HEK293 (cell line): ENCODE results near the gene PPP2R2D.

Source experiments
- CTCF ChIA-PET: fragments of 350-600 bp; formaldehyde crosslinking; extraction: SDS; loops from one replicate; lab custom pipeline; 2021; ENCODE audit warnings: antibody characterized with exemption; lab: Yijun Ruan, JAX
- POLR2A ChIA-PET: fragments of 300-600 bp; formaldehyde crosslinking; extraction: SDS; loops from one replicate; lab custom pipeline; 2020; ENCODE audit warnings: antibody characterized with exemption, inconsistent platforms; lab: Yijun Ruan, JAX
- H3K27ac ChIP-seq: fragments of 200-500 bp; sonication (Bioruptor generic); 2 replicates; pipeline ENCODE4 v1.5.1; 2014; ENCODE audit warnings: low read depth, low read length, control low read depth, inconsistent platforms; ENCODE audit errors: extremely low read depth
- H3K36me3 ChIP-seq, 2 experiments: fragments of 200-500 bp in 1 of 2; sonication (Bioruptor generic) in 1 of 2; 1 replicate in 1 of 2; 2 replicates in 1 of 2; pipeline ENCODE4 v1.5.1; 2014 to 2017; ENCODE audit warnings: inconsistent platforms in 2 of 2, low read length in 2 of 2; ENCODE audit not compliant: control insufficient read depth in 2 of 2, insufficient read depth in 1 of 2
- H3K4me1 ChIP-seq: fragments of 200-500 bp; sonication (Bioruptor generic); 2 replicates; pipeline ENCODE4 v1.5.1; 2014; ENCODE audit warnings: mild to moderate bottlenecking, low read length, inconsistent platforms; ENCODE audit not compliant: control insufficient read depth, insufficient read depth
- H3K4me3 ChIP-seq: 2 replicates; pipeline ENCODE4 v1.5.1; 2011; ENCODE audit warnings: low read depth, mild to moderate bottlenecking, control low read depth, low read length, moderate library complexity
- H3K9me3 ChIP-seq: fragments of 200-500 bp; sonication (Bioruptor generic); 2 replicates; pipeline ENCODE4 v1.5.1; 2014; ENCODE audit warnings: low read depth, low read length, inconsistent platforms; ENCODE audit not compliant: control insufficient read depth, insufficient read depth
- BCL11B ChIP-seq: fragments of 450-650 bp; formaldehyde crosslinking; IDR thresholded peaks from 2 replicates; pipeline ENCODE4 v1.5.1; 2016; ENCODE audit warnings: low read depth, missing biosample characterization, missing genetic modification characterization
- HOXA7 ChIP-seq: sonication (generic); formaldehyde crosslinking; IDR thresholded peaks from 2 replicates; pipeline ENCODE4 v1.8.1; 2022; ENCODE audit warnings: missing genetic modification reagents, borderline replicate concordance
- KLF7 ChIP-seq: fragments of 450-650 bp; formaldehyde crosslinking; IDR thresholded peaks from 2 replicates; pipeline ENCODE4 v1.5.1; 2016; ENCODE audit warnings: missing biosample characterization, missing genetic modification characterization, borderline replicate concordance
- KLF9 ChIP-seq: fragments of 450-650 bp; formaldehyde crosslinking; IDR thresholded peaks from 2 replicates; pipeline ENCODE4 v1.5.1; 2016; ENCODE audit warnings: missing biosample characterization, missing genetic modification characterization, low read depth
- PRDM2 ChIP-seq: fragments of 450-650 bp; formaldehyde crosslinking; IDR thresholded peaks from 2 replicates; pipeline ENCODE4 v1.5.1; 2016; ENCODE audit warnings: missing biosample characterization, missing genetic modification characterization, borderline replicate concordance
- ZBTB1 ChIP-seq: fragments of 450-650 bp; formaldehyde crosslinking; IDR thresholded peaks from 2 replicates; pipeline ENCODE4 v1.5.1; 2016; ENCODE audit warnings: missing biosample characterization, missing genetic modification characterization
- ZBTB26 ChIP-seq: fragments of 450-650 bp; formaldehyde crosslinking; optimal IDR thresholded peaks from 2 replicates; pipeline ENCODE3; 2016; ENCODE audit warnings: missing biosample characterization, mild to moderate bottlenecking, missing genetic modification characterization
- ZNF148 ChIP-seq: fragments of 450-650 bp; formaldehyde crosslinking; IDR thresholded peaks from 2 replicates; pipeline ENCODE4 v1.5.0; 2017; ENCODE audit warnings: missing biosample characterization, missing genetic modification characterization, borderline replicate concordance
- ZNF169 ChIP-seq: fragments of 450-650 bp; formaldehyde crosslinking; IDR thresholded peaks from 2 replicates; pipeline ENCODE4 v1.5.1; 2016; ENCODE audit warnings: missing biosample characterization, missing genetic modification characterization
- ZNF239 ChIP-seq: fragments of 450-650 bp; formaldehyde crosslinking; IDR thresholded peaks from 2 replicates; pipeline ENCODE4 v1.5.1; 2016; ENCODE audit warnings: missing biosample characterization, missing genetic modification characterization
- ZNF341 ChIP-seq: fragments of 450-650 bp; formaldehyde crosslinking; IDR thresholded peaks from 2 replicates; pipeline ENCODE4; 2016; ENCODE audit warnings: low read depth, missing biosample characterization, missing genetic modification characterization
- ZNF350 ChIP-seq: fragments of 450-650 bp; formaldehyde crosslinking; IDR thresholded peaks from 2 replicates; pipeline ENCODE4 v1.5.0; 2017; ENCODE audit warnings: missing biosample characterization, mild to moderate bottlenecking, missing genetic modification characterization
- ZNF37A ChIP-seq: fragments of 450-650 bp; IDR thresholded peaks from 2 replicates; pipeline ENCODE4 v1.5.1; 2018; ENCODE audit warnings: missing biosample characterization, missing genetic modification characterization
- ZNF416 ChIP-seq: fragments of 450-650 bp; formaldehyde crosslinking; IDR thresholded peaks from 2 replicates; pipeline ENCODE4 v1.5.1; 2016; ENCODE audit warnings: missing biosample characterization, missing genetic modification characterization
- ZNF555 ChIP-seq: fragments of 450-650 bp; formaldehyde crosslinking; conservative IDR thresholded peaks from 2 replicates; pipeline ENCODE4 v1.5.1; 2017; ENCODE audit warnings: missing biosample characterization, mild to moderate bottlenecking, missing genetic modification characterization, inconsistent platforms
- ZNF626 ChIP-seq: fragments of 450-650 bp; sonication (Bioruptor Pico); formaldehyde crosslinking; IDR thresholded peaks from 2 replicates; pipeline ENCODE4 v1.5.1; 2018; ENCODE audit warnings: missing biosample characterization, missing genetic modification characterization, inconsistent platforms
- ZNF677 ChIP-seq: fragments of 450-650 bp; IDR thresholded peaks from 2 replicates; pipeline ENCODE4 v1.5.0; 2018; ENCODE audit warnings: missing biosample characterization, mild to moderate bottlenecking, missing genetic modification characterization, moderate library complexity
- TF ChIP-seq, protein P1 (sequence below): fragments of 450-650 bp; IDR thresholded peaks from 2 replicates; pipeline ENCODE4 v1.5.1; 2018; ENCODE audit warnings: missing biosample characterization, missing genetic modification characterization
- TF ChIP-seq, protein P2 (sequence below): fragments of 450-650 bp; formaldehyde crosslinking; IDR thresholded peaks from 2 replicates; pipeline ENCODE4 v1.5.1; 2016; ENCODE audit warnings: missing biosample characterization, missing genetic modification characterization

The PPP2R2D gene

GRCh38 chr10:131944976-131945695 lies 44.3 kb downstream of the PPP2R2D start:
- H3K36me3 ChIP-seq = peaks cover 20 to 93% of the 10 kb centered on the region in 2 experiments
- POLR2A ChIA-PET = no interaction called here
- no peak overlapping the region for H3K27ac ChIP-seq
- CTCF ChIA-PET = interaction anchor here (0.6 to 1.3 kb wide), 5 partner anchors 45 to 78 kb away, joined by 4 to 7 read pairs (median 5); no protein-coding TSS in a partner anchor
- no peaks in the 10 kb centered on the region for H3K4me1 ChIP-seq
- TF ChIP-seq KLF7 = no peak
- TF ChIP-seq ZNF555 (tag by site-specific recombination) = no peak
- no peak for TF ChIP-seq ZNF341
- TF ChIP-seq ZNF37A = no peak
- TF ChIP-seq ZBTB26 (tag by site-specific recombination) = no peak
- no peak for TF ChIP-seq PRDM2 (tag by site-specific recombination)
- TF ChIP-seq, protein P1, sequence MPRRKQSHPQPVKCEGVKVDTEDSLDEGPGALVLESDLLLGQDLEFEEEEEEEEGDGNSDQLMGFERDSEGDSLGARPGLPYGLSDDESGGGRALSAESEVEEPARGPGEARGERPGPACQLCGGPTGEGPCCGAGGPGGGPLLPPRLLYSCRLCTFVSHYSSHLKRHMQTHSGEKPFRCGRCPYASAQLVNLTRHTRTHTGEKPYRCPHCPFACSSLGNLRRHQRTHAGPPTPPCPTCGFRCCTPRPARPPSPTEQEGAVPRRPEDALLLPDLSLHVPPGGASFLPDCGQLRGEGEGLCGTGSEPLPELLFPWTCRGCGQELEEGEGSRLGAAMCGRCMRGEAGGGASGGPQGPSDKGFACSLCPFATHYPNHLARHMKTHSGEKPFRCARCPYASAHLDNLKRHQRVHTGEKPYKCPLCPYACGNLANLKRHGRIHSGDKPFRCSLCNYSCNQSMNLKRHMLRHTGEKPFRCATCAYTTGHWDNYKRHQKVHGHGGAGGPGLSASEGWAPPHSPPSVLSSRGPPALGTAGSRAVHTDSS = no peak
- no peak for TF ChIP-seq ZNF677 (tag by site-specific recombination)
- no peak for TF ChIP-seq ZNF169 (tag by site-specific recombination)
- no peak for TF ChIP-seq ZNF350
- TF ChIP-seq ZNF239 (tag by site-specific recombination) = no peak
- H3K4me3 ChIP-seq = no peak overlapping the region
- H3K9me3 ChIP-seq = no peaks in the 10 kb centered on the region

- H3K9me3 ChIP-seq = no peaks in the 10 kb centered on the region
- H3K4me1 ChIP-seq = no peaks in the 10 kb centered on the region
- H3K4me3 ChIP-seq = no peak overlapping the region
- no peak overlapping the region for H3K27ac ChIP-seq
- POLR2A ChIA-PET = no interaction called here
- CTCF ChIA-PET = interaction anchor here (0.9 to 2.8 kb wide), 2 partner anchors 60 to 77 kb away, joined by 5 to 7 read pairs; no protein-coding TSS in a partner anchor
- peaks cover 17 to 93% of the 10 kb centered on the region in 2 experiments for H3K36me3 ChIP-seq
- TF ChIP-seq ZNF148 (no peak), ZNF626 (no peak), ZBTB1 (tag by site-specific recombination) (no peak), ZNF416 (tag by site-specific recombination) (no peak), BCL11B (tag by site-specific recombination) (no peak), ZNF555 (tag by site-specific recombination) (no peak), HOXA7 (CRISPR knock-in tag) (no peak), KLF9 (no peak)
- TF ChIP-seq, protein P2, sequence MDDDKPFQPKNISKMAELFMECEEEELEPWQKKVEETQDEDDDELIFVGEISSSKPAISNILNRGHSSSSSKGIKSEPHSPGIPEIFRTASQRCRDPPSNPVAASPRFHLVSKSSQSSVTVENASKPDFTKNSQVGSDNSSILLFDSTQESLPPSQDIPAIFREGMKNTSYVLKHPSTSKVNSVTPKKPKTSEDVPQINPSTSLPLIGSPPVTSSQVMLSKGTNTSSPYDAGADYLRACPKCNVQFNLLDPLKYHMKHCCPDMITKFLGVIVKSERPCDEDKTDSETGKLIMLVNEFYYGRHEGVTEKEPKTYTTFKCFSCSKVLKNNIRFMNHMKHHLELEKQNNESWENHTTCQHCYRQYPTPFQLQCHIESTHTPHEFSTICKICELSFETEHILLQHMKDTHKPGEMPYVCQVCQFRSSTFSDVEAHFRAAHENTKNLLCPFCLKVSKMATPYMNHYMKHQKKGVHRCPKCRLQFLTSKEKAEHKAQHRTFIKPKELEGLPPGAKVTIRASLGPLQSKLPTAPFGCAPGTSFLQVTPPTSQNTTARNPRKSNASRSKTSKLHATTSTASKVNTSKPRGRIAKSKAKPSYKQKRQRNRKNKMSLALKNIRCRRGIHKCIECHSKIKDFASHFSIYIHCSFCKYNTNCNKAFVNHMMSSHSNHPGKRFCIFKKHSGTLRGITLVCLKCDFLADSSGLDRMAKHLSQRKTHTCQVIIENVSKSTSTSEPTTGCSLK = no peak
Measured at GRCh38 chr10:131946321-131946751, 45.5 kb downstream of the PPP2R2D start.
